Activated CD8-positive, alpha-beta memory T cell treated with anti-CD3 and anti-CD28 coated beads, Interleukin-2, amount 50 U/mL, for 24 hours (primary cell): ENCODE results near the gene LRSAM1.

Experiments
- DNase-seq: peaks from one replicate; pipeline ENCODE4 v3.0.0-alpha.2; 2020; ENCODE audit errors: extremely low read depth

The LRSAM1 gene

GRCh38 chr9:127450830-127451607 lies at the start of gene LRSAM1, which contains the start of gene RPL12:
TSS of gene LRSAM1 (plus strand) at chr9:127451510. CDS start at chr9:127454528, 3,018 bp downstream.
TSS of gene RPL12 (minus strand) at chr9:127451406. CDS start at chr9:127451317, 89 bp downstream.
- peak; percentile 92 for DNase-seq

DNA sequence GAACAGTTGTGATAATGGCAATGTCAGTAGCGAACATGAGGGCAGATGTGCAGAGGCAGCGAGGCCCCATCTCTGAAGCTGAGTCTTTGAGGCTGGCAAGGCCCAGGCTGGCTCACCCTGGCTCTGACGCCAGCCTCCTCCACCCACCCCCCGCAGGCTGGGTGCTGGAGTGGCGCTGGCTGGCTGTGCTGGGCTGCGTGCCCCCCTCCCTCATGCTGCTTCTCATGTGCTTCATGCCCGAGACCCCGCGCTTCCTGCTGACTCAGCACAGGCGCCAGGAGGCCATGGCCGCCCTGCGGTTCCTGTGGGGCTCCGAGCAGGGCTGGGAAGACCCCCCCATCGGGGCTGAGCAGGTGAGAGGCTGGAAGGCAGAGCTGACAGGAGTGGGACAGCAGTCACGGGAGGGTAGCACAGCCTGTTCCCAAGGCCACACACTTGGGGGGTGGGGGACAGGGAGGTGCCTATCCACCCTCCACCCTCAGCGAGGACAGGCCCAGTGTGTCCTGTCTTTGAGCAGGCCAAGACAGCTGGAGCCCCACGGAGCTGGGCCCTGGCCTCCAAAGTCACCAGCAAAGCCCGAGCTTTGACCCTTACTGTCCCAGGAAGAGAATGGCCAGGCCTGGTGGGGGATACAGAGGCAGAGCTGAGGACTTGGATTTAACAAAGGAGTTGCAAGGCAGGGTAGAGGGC lies 48.8 kb upstream of the LRSAM1 start:
- DNase-seq, result no peak

DNA sequence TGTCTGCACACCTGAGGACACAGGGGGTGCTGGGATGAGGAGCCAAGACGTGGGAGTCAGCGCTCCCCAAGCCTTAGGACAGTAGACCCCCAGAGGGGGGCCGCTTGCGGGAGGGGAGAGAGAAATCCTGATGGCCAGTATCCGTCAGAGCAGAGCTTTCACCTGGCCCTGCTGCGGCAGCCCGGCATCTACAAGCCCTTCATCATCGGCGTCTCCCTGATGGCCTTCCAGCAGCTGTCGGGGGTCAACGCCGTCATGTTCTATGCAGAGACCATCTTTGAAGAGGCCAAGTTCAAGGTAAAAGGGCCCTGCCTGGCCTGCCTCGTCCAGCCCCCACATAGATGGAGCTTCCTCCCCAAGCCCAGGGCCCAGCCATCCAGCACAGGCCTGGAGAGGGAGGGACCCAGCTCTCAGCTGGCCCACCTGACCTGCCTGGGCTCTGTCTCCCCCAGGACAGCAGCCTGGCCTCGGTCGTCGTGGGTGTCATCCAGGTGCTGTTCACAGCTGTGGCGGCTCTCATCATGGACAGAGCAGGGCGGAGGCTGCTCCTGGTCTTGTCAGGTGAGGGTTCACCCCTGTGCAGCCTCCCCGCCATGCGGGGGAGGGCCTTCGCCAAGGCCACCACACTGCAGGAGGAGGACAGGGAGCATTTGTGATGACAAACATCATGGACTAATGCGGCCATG lies 47.7 kb upstream of the LRSAM1 start:
- DNase-seq, result no peak

DNA sequence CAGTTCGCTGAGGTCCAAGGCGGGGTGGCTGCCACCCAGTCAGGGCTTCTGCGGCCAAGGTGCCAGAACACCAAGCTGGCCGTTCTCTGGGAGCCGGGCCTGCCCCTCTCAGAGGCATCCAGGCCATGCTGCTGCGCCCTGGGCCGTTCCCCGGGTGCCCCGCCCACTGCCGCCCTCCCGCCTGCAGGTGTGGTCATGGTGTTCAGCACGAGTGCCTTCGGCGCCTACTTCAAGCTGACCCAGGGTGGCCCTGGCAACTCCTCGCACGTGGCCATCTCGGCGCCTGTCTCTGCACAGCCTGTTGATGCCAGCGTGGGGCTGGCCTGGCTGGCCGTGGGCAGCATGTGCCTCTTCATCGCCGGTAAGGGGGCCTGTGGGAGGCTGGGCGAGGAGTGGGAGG lies 46.7 kb upstream of the LRSAM1 start:
- no peak for DNase-seq

- no peak for DNase-seq
Measured at GRCh38 chr9:127405344-127406125, 45.8 kb upstream of the LRSAM1 start.

- DNase-seq, result no peak
Measured at GRCh38 chr9:127406799-127407491, 44.4 kb upstream of the LRSAM1 start.

DNA sequence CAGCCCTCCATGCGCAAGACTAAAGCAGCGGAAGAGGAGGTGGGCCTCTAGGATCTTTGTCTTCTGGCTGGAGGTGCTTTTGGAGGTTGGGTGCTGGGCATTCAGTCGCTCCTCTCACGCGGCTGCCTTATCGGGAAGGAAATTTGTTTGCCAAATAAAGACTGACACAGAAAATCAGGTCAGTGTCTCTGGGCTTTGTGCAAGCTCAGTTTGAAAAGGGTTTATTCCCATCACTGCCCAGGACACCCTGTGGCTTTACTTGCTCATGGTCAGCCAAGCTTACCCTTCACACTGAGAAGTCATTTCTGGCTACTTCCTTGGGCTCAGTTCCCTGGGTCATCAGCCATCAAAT lies 43.8 kb upstream of the LRSAM1 start:
- no peak for DNase-seq

DNA sequence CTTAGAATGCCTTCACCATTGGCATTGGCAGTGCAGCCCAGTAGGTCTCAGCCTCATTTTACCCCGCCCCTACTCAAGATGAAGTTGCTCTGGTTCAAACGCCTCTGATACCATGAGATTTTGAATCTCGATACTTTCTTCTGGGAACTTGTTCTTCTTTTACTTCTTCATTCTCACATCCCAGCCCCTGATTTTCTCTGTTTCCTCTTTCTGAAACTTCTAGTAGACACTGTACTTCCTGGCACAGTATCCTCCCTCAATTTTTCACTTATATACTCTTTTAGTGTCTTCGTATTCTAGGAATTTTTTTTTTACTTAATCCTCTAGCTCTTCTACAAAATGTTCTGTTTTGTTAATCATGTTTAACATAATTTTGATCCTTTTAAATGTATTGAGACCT lies 40.2 kb upstream of the LRSAM1 start:
- DNase-seq, result no peak

- DNase-seq, result no peak
Measured at GRCh38 chr9:127415141-127415540, 36.2 kb upstream of the LRSAM1 start.

- no peak for DNase-seq
Measured at GRCh38 chr9:127415657-127416056, 35.7 kb upstream of the LRSAM1 start.

- DNase-seq, result no peak
Measured at GRCh38 chr9:127417131-127418036, 33.9 kb upstream of the LRSAM1 start.

GRCh38 chr9:127418037-127418471 lies 33.3 kb upstream of the LRSAM1 start:
- DNase-seq, result no peak

DNA sequence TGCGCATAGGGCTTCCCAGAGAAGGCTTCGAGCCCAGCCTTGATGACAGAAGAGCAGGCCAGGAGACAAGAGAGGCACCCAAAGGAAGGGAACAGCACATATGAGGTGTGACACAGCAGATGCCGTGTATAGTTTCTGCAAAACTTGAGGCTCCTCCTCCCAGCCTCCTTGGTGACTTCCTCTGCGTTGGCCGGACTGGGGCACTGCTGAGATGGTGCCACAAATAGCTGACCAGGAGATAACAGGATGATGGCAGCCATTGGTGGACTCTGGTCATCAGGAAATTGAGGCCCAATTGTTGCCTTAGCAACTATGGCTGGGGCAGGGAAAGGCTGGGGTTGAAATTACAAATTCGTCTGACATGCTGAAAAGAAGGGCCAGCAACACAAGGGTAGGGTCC lies 32.0 kb upstream of the LRSAM1 start:
- DNase-seq, result no peak

DNA sequence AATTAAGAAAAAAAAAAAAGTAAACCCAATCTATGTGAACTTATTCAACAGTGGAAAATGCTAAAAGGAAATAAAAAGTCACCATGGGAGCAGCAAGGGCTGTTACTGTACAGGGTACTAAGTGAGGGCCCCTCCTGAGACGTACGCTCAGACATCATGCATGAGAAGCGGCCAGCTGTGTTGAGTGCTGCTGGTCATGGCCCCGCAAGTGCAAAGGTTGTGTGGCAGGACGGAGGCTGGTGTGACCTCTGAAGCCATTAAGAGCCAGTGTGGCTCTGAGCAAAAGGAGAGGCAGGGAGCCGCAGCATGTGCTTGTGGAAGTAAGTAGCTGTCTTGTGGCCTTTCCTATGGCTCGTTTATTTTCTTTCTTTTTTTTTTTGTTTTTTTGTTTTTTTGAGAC lies 30.3 kb upstream of the LRSAM1 start:
- DNase-seq, result no peak

GRCh38 chr9:127422133-127422782 lies 29.1 kb upstream of the LRSAM1 start:
- DNase-seq, result no peak

- no peak for DNase-seq
Measured at GRCh38 chr9:127422787-127423186, 28.5 kb upstream of the LRSAM1 start.

GRCh38 chr9:127423476-127423933 lies 27.8 kb upstream of the LRSAM1 start:
- DNase-seq, result no peak

DNA sequence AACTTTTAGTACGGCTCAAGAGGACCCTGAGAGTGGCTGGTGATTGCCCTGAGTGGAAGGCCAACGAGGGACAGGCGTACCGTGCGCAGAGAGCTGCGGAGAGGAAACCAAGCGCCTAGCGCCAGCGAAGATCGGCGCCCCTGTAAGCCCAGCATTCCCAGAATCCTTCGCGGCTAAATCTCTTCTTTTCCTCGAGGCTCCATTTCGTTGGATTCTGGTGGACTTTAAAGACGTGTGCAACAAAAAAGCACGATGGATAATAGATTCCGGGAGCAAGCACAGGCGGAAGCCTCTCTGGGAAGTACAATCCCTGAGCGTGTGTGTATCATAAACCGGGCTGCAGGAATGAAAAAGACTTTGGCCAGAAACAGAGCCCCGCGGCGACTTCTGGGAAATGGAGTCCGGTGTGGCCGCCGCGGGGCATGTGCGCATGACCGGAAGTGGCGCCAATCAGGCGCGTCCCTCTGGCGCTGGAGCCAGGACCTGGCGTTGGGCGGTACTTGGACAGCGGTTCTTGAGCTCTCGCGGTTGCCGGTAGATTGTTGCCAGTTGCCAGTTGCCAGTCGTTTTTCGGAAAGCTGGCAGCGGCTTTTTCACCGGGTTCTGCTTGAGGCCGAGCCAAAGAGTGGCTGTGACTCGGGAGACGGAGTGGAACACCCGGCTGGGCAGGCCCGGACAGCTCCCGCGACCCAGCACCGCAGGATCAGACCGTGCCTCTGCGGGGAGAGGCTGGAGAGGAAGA lies 27.2 kb upstream of the LRSAM1 start, which contains the start of gene ZNF79:
Gene ZNF79, plus strand, starts transcription at position 449 of the 742 bp plus-strand sequence. CDS start 406 bp downstream, outside the sequence.
- peak; percentile 89 for DNase-seq

DNA sequence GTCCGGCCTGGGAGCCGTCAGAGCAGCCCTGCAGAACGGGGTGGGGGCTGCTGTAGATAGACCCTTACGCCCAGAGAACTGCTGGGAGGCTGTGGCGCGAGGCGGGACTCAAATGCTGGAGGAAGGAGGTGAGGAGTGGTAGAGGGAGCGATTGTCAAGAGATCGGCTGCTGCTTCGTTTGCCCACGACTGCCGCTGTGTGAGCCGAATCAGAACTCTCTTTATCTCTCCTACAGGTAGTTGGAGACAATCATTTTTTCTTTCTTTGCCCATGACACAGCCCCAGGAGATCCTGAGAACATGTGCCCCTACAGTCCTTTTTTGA lies 26.7 kb upstream of the LRSAM1 start:
- no peak for DNase-seq
